A673 (cell line): Measurements from ENCODE around the gene RETREG3. TPM values are rescaled to one million over a fixed set of nuclear protein-coding genes. Genes with fewer than 3 reads are reported as not detected.
"Not testable (repeated sequence)": the region's sequence is repeated elsewhere in the genome, so short reads cannot be mapped to it uniquely, and the experiment has no call there.

ENCODE experiments used
- BruUV-seq: library from RNA; stranded (reverse); fragments of 400-500 nt; replicated peaks from 2 replicates; lab custom pipeline; 2021; lab: Mats Ljungman, UMichigan
- CTCF ChIA-PET: fragments of 300-600 bp; sonication (Branson Sonifier 250); formaldehyde crosslinking; loops from one replicate; lab custom pipeline; 2022; ENCODE audit warnings: antibody characterized with exemption; lab: Charles Lee
- POLR2A ChIA-PET: fragments of 300-600 bp; sonication (Branson Sonifier 250); formaldehyde crosslinking; loops from one replicate; lab custom pipeline; 2022; ENCODE audit warnings: antibody characterized with exemption; ENCODE audit not compliant: low non-redundant PET; lab: Charles Lee
- DNase-seq: peaks from one replicate; pipeline ENCODE4 v3.0.0-alpha.2; 2015; ENCODE audit warnings: low spot score
- H3K27ac ChIP-seq: fragments of 200-600 bp; sonication (generic); 2 replicates; pipeline ENCODE4 v1.5.1; 2016; ENCODE audit warnings: mixed run types, low read depth, mild to moderate bottlenecking, mixed read lengths, antibody characterized with exemption, low read length; ENCODE audit not compliant: poor library complexity, severe bottlenecking
- H3K27me3 ChIP-seq: fragments of 200-600 bp; sonication (generic); replicated peaks from 2 replicates; pipeline ENCODE4 v1.6.1; 2017; ENCODE audit warnings: mixed run types, low read depth, mild to moderate bottlenecking, mixed read lengths, antibody characterized with exemption, low read length; ENCODE audit not compliant: insufficient read depth, poor library complexity
- H3K36me3 ChIP-seq: fragments of 200-600 bp; sonication (generic); 2 replicates; pipeline ENCODE4 v1.6.1; 2016; ENCODE audit warnings: mixed run types, mild to moderate bottlenecking, mixed read lengths, antibody characterized with exemption, low read length; ENCODE audit not compliant: insufficient read depth, poor library complexity, severe bottlenecking
- H3K4me1 ChIP-seq: fragments of 200-600 bp; sonication (generic); 2 replicates; pipeline ENCODE4 v1.6.1; 2017; ENCODE audit warnings: mixed run types, mild to moderate bottlenecking, mixed read lengths, antibody characterized with exemption, low read length; ENCODE audit not compliant: insufficient read depth, poor library complexity, severe bottlenecking
- H3K4me3 ChIP-seq: fragments of 200-600 bp; sonication (generic); 2 replicates; pipeline ENCODE4 v1.5.1; 2016; ENCODE audit warnings: low read depth, mixed run types, mild to moderate bottlenecking, mixed read lengths, low read length; ENCODE audit not compliant: poor library complexity, severe bottlenecking
- H3K9me3 ChIP-seq: fragments of 200-600 bp; sonication (generic); 2 replicates; pipeline ENCODE4 v1.6.1; 2016; ENCODE audit warnings: mixed run types, low read depth, mild to moderate bottlenecking, mixed read lengths, antibody characterized with exemption, low read length; ENCODE audit not compliant: poor library complexity, severe bottlenecking
- CTCF ChIP-seq: fragments of 300-800, 200-600 bp; sonication (generic); conservative IDR thresholded peaks from 2 replicates; pipeline ENCODE4 v1.5.1; 2017; ENCODE audit warnings: low read depth, mild to moderate bottlenecking, antibody characterized with exemption, low read length, moderate library complexity, mixed read lengths
- EZH2 ChIP-seq: fragments of 200-600 bp; sonication (generic); IDR thresholded peaks from 2 replicates; pipeline ENCODE4 v1.6.1; 2017; ENCODE audit warnings: borderline replicate concordance, low read depth, mild to moderate bottlenecking, mixed read lengths, antibody characterized with exemption, low read length; ENCODE audit not compliant: poor library complexity, severe bottlenecking
- intact Hi-C: fragments of 100-400 bp; cut with micrococcal nuclease; formaldehyde crosslinking; loops from one replicate; pipeline ENCODE4 v1.10.0; 2022; ENCODE audit not compliant: unreplicated experiment
- total RNA-seq: library from RNA; stranded (reverse); gene quantifications from 2 replicates; pipeline ENCODE4 v1.2.3, GENCODE V29; 2021

Gene RETREG3
- total RNA-seq, 1 experiment from 2014 or later, result 23.2 TPM

GRCh38 chr17:42623271-42623670 lies 14.1 kb upstream of the RETREG3 start:
- DNase-seq, result no peak
- ChIA-PET POLR2A (no interaction called here), CTCF (no interaction called here)
- Histone ChIP-seq H3K4me1 (no peaks in the 10 kb centered on the region), H3K27me3 (no peaks in the 10 kb centered on the region), H3K27ac (no peak overlapping the region), H3K36me3 (no peaks in the 10 kb centered on the region), H3K9me3 (no peaks in the 10 kb centered on the region), H3K4me3 (no peak overlapping the region)
- TF ChIP-seq EZH2 (no peak), CTCF (no peak)
- no TSS peak for BruUV-seq
- intact Hi-C loops, result no loop called here

GRCh38 chr17:42621987-42622386 lies 12.8 kb upstream of the RETREG3 start:
- POLR2A ChIA-PET, H3K36me3 ChIP-seq, H3K4me3 ChIP-seq, DNase-seq, H3K27ac ChIP-seq, BruUV-seq, CTCF ChIA-PET, H3K4me1 ChIP-seq, H3K9me3 ChIP-seq, intact Hi-C loops, H3K27me3 ChIP-seq: not testable (repeated sequence)

- Histone ChIP-seq H3K36me3 (peaks cover 5% of the 10 kb centered on the region), H3K9me3 (no peaks in the 10 kb centered on the region), H3K27ac (no peak overlapping the region), H3K27me3 (no peaks in the 10 kb centered on the region), H3K4me3 (no peak overlapping the region), H3K4me1 (no peaks in the 10 kb centered on the region)
- intact Hi-C loops, result no loop called here
- ChIA-PET CTCF (interaction anchor here (0.7 kb wide), 1 partner anchor 45 kb away, joined by 8 read pairs; no protein-coding TSS in a partner anchor), POLR2A (no interaction called here)
- TF ChIP-seq CTCF (no peak), EZH2 (no peak)
- no TSS peak for BruUV-seq
- peak; percentile 2 for DNase-seq
These were observed 9.4 kb upstream of the RETREG3 start for GRCh38 chr17:42618442-42619150.

- TF ChIP-seq EZH2, result no peak
- TF ChIP-seq CTCF, result no peak
- CTCF ChIA-PET, result no interaction called here
- no peak for DNase-seq
- Histone ChIP-seq H3K4me3 (no peak overlapping the region), H3K4me1 (no peaks in the 10 kb centered on the region), H3K27ac (no peak overlapping the region), H3K9me3 (no peaks in the 10 kb centered on the region), H3K27me3 (no peaks in the 10 kb centered on the region), H3K36me3 (peaks cover 5% of the 10 kb centered on the region)
- POLR2A ChIA-PET, result no interaction called here
- intact Hi-C loops, result no loop called here
- BruUV-seq, result no TSS peak
These were observed 8.8 kb upstream of the RETREG3 start for GRCh38 chr17:42617956-42618431.
